Measurements from ENCODE around the gene SLC12A7. TPM values are rescaled to one million over a fixed set of nuclear protein-coding genes. Genes with fewer than 3 reads are reported as not detected.
A peak's percentile ranks its signal among the peaks of the same experiment; 100 is the strongest.

Gene SLC12A7
- total and polyA plus RNA-seq, 2 donors (not counting 1 experiment from before 2014, with no cell fraction given) = 2.9 to 23.9 TPM

- no peaks in the 10 kb centered on the region for H3K9me3 ChIP-seq (ENCODE audit: control insufficient read depth, insufficient read depth, low read depth, low read length)
- no peak for DNase-seq (ENCODE audit: low read depth in 2 of 2)
- peaks cover 37% of the 10 kb centered on the region for H3K27me3 ChIP-seq (ENCODE audit: control insufficient read depth, insufficient read depth, low read length)
- H3K79me2 ChIP-seq (ENCODE audit: control insufficient read depth, insufficient read depth, low read length) = no peaks in the 10 kb centered on the region
- no peaks in the 10 kb centered on the region for H4K20me1 ChIP-seq (ENCODE audit: control insufficient read depth, extremely low read depth, insufficient read depth, low read length)
- H3K9ac ChIP-seq (ENCODE audit: insufficient read depth, low read length) = no peak overlapping the region
- no peak overlapping the region for H3K27ac ChIP-seq (ENCODE audit: insufficient read depth, low read length)
- no peaks in the 10 kb centered on the region for H3K4me1 ChIP-seq (ENCODE audit: control insufficient read depth, extremely low read depth, insufficient read depth, low read length)
- no peak overlapping the region for H3K4me3 ChIP-seq (replicated peaks in 1 of 4; ENCODE audit: control extremely low read depth in 1 of 4, insufficient read depth in 1 of 4, low read depth in 3 of 4, low read length in 4 of 4)
- no peak overlapping the region for H2AFZ ChIP-seq (ENCODE audit: low read length)
- TF ChIP-seq, protein P1, sequence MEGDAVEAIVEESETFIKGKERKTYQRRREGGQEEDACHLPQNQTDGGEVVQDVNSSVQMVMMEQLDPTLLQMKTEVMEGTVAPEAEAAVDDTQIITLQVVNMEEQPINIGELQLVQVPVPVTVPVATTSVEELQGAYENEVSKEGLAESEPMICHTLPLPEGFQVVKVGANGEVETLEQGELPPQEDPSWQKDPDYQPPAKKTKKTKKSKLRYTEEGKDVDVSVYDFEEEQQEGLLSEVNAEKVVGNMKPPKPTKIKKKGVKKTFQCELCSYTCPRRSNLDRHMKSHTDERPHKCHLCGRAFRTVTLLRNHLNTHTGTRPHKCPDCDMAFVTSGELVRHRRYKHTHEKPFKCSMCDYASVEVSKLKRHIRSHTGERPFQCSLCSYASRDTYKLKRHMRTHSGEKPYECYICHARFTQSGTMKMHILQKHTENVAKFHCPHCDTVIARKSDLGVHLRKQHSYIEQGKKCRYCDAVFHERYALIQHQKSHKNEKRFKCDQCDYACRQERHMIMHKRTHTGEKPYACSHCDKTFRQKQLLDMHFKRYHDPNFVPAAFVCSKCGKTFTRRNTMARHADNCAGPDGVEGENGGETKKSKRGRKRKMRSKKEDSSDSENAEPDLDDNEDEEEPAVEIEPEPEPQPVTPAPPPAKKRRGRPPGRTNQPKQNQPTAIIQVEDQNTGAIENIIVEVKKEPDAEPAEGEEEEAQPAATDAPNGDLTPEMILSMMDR (conservative IDR thresholded peaks at IDR 0.05 in 1 of 2, IDR thresholded peaks at IDR 0.05 in 1 of 2; ENCODE audit: low read depth in 1 of 2, low read length in 2 of 2) = no peak
- TF ChIP-seq EZH2 (IDR thresholded peaks at IDR 0.05; ENCODE audit: low read length, missing control alignments) = no peak
- H3K4me2 ChIP-seq (ENCODE audit: extremely low read depth, insufficient read depth, low read length) = no peak overlapping the region
- H3K36me3 ChIP-seq (ENCODE audit: control insufficient read depth, insufficient read depth, low read length) = no peaks in the 10 kb centered on the region
Measured at GRCh38 chr5:1005904-1006655, 105.8 kb downstream of the SLC12A7 start.

- H3K79me2 ChIP-seq (ENCODE audit: control insufficient read depth, insufficient read depth, low read length) = no peaks in the 10 kb centered on the region
- DNase-seq (ENCODE audit: low read depth in 2 of 2) = no peak
- H3K27me3 ChIP-seq (ENCODE audit: control insufficient read depth, insufficient read depth, low read length) = peaks cover 32% of the 10 kb centered on the region
- TF ChIP-seq EZH2 (IDR thresholded peaks at IDR 0.05; ENCODE audit: low read length, missing control alignments) = no peak
- TF ChIP-seq, protein P1 (conservative IDR thresholded peaks at IDR 0.05 in 1 of 2, IDR thresholded peaks at IDR 0.05 in 1 of 2; ENCODE audit: low read depth in 1 of 2, low read length in 2 of 2) = no peak
- no peaks in the 10 kb centered on the region for H3K9me3 ChIP-seq (ENCODE audit: control insufficient read depth, insufficient read depth, low read depth, low read length)
- H3K4me3 ChIP-seq (replicated peaks in 1 of 4; ENCODE audit: control extremely low read depth in 1 of 4, insufficient read depth in 1 of 4, low read depth in 3 of 4, low read length in 4 of 4) = no peak overlapping the region
- H3K27ac ChIP-seq (ENCODE audit: insufficient read depth, low read length) = no peak overlapping the region
- no peak overlapping the region for H2AFZ ChIP-seq (ENCODE audit: low read length)
- no peaks in the 10 kb centered on the region for H3K4me1 ChIP-seq (ENCODE audit: control insufficient read depth, extremely low read depth, insufficient read depth, low read length)
- H3K4me2 ChIP-seq (ENCODE audit: extremely low read depth, insufficient read depth, low read length) = no peak overlapping the region
- no peaks in the 10 kb centered on the region for H3K36me3 ChIP-seq (ENCODE audit: control insufficient read depth, insufficient read depth, low read length)
- H4K20me1 ChIP-seq (ENCODE audit: control insufficient read depth, extremely low read depth, insufficient read depth, low read length) = no peaks in the 10 kb centered on the region
- H3K9ac ChIP-seq (ENCODE audit: insufficient read depth, low read length) = no peak overlapping the region
Measured at GRCh38 chr5:1005249-1005851, 106.5 kb downstream of the SLC12A7 start.

DNA sequence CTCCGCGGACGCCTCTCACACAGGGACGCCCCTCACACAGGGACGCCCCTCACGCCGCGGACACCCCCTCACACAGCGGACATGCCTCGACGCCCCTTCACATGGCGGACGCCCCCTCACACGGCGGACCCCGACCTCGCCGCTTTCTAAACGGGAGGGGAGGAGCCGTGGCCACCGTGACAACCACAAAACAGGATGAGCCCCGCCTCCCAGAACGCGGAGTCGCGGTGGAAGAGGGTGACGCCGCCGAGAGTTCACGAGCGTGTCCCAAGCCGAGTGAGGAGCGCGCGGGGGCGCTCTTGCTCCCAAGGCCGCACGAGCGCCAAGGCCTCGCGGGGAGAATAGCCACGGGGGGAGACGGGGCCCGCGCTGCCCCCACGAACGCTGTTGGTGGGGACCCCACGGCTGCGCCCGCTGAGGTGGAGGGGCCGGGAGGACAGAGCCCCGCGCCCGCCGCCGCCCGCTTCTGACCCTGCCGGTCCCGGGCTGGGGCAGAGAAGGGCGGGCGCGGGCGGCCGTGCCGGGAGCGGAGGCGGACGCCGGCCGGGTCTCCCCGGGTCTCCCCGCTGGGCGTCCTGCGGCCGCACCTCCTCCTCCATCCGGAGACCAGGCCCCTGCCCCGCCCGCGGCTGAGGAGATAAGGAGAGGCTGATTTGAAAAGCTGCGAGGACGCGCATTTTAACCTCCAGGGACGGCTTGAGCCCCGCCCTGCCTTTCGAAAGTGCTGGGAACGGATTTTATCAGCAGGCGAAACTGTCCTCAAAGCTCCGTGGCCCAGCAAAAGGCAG is 107.2 kb downstream of the SLC12A7 start:
- DNase-seq (ENCODE audit: low read depth in 2 of 2) = peak in 1 of 2 donors; percentile 17
- Histone ChIP-seq H3K9me3 (ENCODE audit: control insufficient read depth, insufficient read depth, low read depth, low read length) (no peaks in the 10 kb centered on the region), H3K27me3 (ENCODE audit: control insufficient read depth, insufficient read depth, low read length) (peaks cover 25% of the 10 kb centered on the region), H3K27ac (ENCODE audit: insufficient read depth, low read length) (no peak overlapping the region), H3K4me1 (ENCODE audit: control insufficient read depth, extremely low read depth, insufficient read depth, low read length) (no peaks in the 10 kb centered on the region), H3K79me2 (ENCODE audit: control insufficient read depth, insufficient read depth, low read length) (no peaks in the 10 kb centered on the region), H3K4me2 (ENCODE audit: extremely low read depth, insufficient read depth, low read length) (peak overlapping the region; percentile 59), H3K36me3 (ENCODE audit: control insufficient read depth, insufficient read depth, low read length) (no peaks in the 10 kb centered on the region), H3K4me3 (replicated peaks in 1 of 4; ENCODE audit: control extremely low read depth in 1 of 4, insufficient read depth in 1 of 4, low read depth in 3 of 4, low read length in 4 of 4) (peak overlapping the region in 3 of 4 experiments; percentile 13 to 45 (median 14)), H4K20me1 (ENCODE audit: control insufficient read depth, extremely low read depth, insufficient read depth, low read length) (no peaks in the 10 kb centered on the region), H2AFZ (ENCODE audit: low read length) (no peak overlapping the region), H3K9ac (ENCODE audit: insufficient read depth, low read length) (peak overlapping the region; percentile 46)
- TF ChIP-seq, protein P1 (conservative IDR thresholded peaks at IDR 0.05 in 1 of 2, IDR thresholded peaks at IDR 0.05 in 1 of 2; ENCODE audit: low read depth in 1 of 2, low read length in 2 of 2) = peak in 1 of 2 donors; percentile 25
- no peak for TF ChIP-seq EZH2 (IDR thresholded peaks at IDR 0.05; ENCODE audit: low read length, missing control alignments)
